GM12878 (cell line): ENCODE measurements around the gene PALS2. TPM values are rescaled to one million over a fixed set of nuclear protein-coding genes. Genes with fewer than 3 reads are reported as not detected.
A peak's percentile ranks its signal among the peaks of the same experiment; 100 is the strongest.

Experiments used
- ATAC-seq: fragments of 200-7000 bp; cut with Tn5 transposase; 3 replicates; pipeline ENCODE4 v1.9.1; 2020; ENCODE audit warnings: mild to moderate bottlenecking, moderate library complexity
- BruUV-seq: library from RNA; stranded (reverse); fragments of 400-500 nt; replicated peaks from 2 replicates; lab custom pipeline; 2021; lab: Mats Ljungman, UMichigan
- CTCF ChIA-PET: fragments of 300-600 bp; sonication (Branson Sonifier 250); formaldehyde crosslinking; extraction: SDS; loops from one replicate; lab custom pipeline; 2021; ENCODE audit warnings: inconsistent platforms; lab: Yijun Ruan, JAX
- POLR2A ChIA-PET: fragments of 350-600 bp; formaldehyde crosslinking; extraction: SDS; loops from one replicate; lab custom pipeline; 2021; ENCODE audit warnings: inconsistent platforms; lab: Charles Lee
- RAD21 ChIA-PET: fragments of 300-600 bp; sonication (Branson Sonifier 250); formaldehyde crosslinking; loops from one replicate; lab custom pipeline; 2023; ENCODE audit warnings: antibody characterized with exemption; ENCODE audit not compliant: unreplicated experiment; lab: Charles Lee
- SMC1A ChIA-PET: fragments of 300-600 bp; sonication (Branson Sonifier 250); formaldehyde crosslinking; loops from one replicate; lab custom pipeline; 2023; ENCODE audit not compliant: unreplicated experiment, uncharacterized antibody; lab: Charles Lee
- DNase-seq: peaks from one replicate; pipeline ENCODE4 v3.0.0-alpha.2; 2011; ENCODE audit warnings: low read depth, low spot score
- FAIRE-seq: peaks from 3 replicates; lab custom pipeline; 2011; peaks lifted over from hg19 to GRCh38; lab: Jason Lieb, UNC
- H2AFZ ChIP-seq: 2 replicates; pipeline ENCODE4 v1.6.0; 2011; ENCODE audit warnings: low read depth, low read length, control low read depth; ENCODE audit not compliant: control insufficient read depth
- H3K27ac ChIP-seq: 2 replicates; pipeline ENCODE4 v1.5.1; 2011; ENCODE audit warnings: control low read depth; ENCODE audit not compliant: control insufficient read depth, insufficient read depth
- H3K27me3 ChIP-seq, 2 experiments: replicated peaks in 1 of 2; 2 replicates each; pipeline versions ENCODE4 v1.6.0 to v1.6.1; 2011; ENCODE audit warnings: low read length in 1 of 2; ENCODE audit not compliant: control insufficient read depth in 2 of 2, insufficient read depth in 2 of 2
- H3K36me3 ChIP-seq, 2 experiments: 2 replicates each; pipeline ENCODE4 v1.5.1; 2011; ENCODE audit warnings: low read length in 1 of 2; ENCODE audit not compliant: control insufficient read depth in 2 of 2, insufficient read depth in 2 of 2
- H3K4me1 ChIP-seq: 2 replicates; pipeline ENCODE4 v1.6.1; 2011; ENCODE audit warnings: mild to moderate bottlenecking, low read length, moderate library complexity, mixed read lengths; ENCODE audit not compliant: control insufficient read depth, insufficient read depth
- H3K4me2 ChIP-seq: 2 replicates; pipeline ENCODE4 v1.6.0; 2011; ENCODE audit warnings: control low read depth; ENCODE audit not compliant: control insufficient read depth, insufficient read depth
- H3K4me3 ChIP-seq: fragments of 200-600 bp; sonication (generic); 2 replicates; pipeline ENCODE4 v1.5.1; 2016
- H3K79me2 ChIP-seq: 2 replicates; pipeline ENCODE4 v1.6.0; 2011; ENCODE audit warnings: low read length; ENCODE audit not compliant: control insufficient read depth, insufficient read depth
- H3K9ac ChIP-seq: 2 replicates; pipeline ENCODE4 v1.8.0; 2011; ENCODE audit warnings: low read length, control low read depth, mixed read lengths; ENCODE audit not compliant: control insufficient read depth, insufficient read depth
- H3K9me3 ChIP-seq: replicated peaks from 3 replicates; pipeline ENCODE4 v1.5.1; 2011; ENCODE audit warnings: mild to moderate bottlenecking, low read length; ENCODE audit not compliant: control insufficient read depth, insufficient read depth
- H4K20me1 ChIP-seq: 2 replicates; pipeline ENCODE4 v1.6.0; 2011; ENCODE audit not compliant: control insufficient read depth, insufficient read depth
- CHD2 ChIP-seq: IDR thresholded peaks from 2 replicates; pipeline ENCODE4 v1.6.1; 2011; ENCODE audit warnings: low read depth, low read length, improper control_type of control experiment, borderline replicate concordance
- FOS ChIP-seq: IDR thresholded peaks from 3 replicates; pipeline ENCODE4 v1.6.1; 2011; ENCODE audit warnings: borderline replicate concordance; ENCODE audit not compliant: insufficient read length; ENCODE audit errors: extremely low read depth
- IRF4 ChIP-seq: IDR thresholded peaks from 2 replicates; pipeline ENCODE4 v1.6.1; 2011; ENCODE audit warnings: low read depth, low read length
- KDM1A ChIP-seq: fragments of 200-600 bp; sonication (generic); IDR thresholded peaks from 2 replicates; pipeline ENCODE4 v1.6.1; 2016; ENCODE audit warnings: borderline replicate concordance
- POU2F2 ChIP-seq: IDR thresholded peaks from 3 replicates; pipeline ENCODE4 v1.6.1; 2011; ENCODE audit warnings: low read depth, mild to moderate bottlenecking, low read length, borderline replicate concordance
- RAD21 ChIP-seq: IDR thresholded peaks from 2 replicates; pipeline ENCODE4 v1.6.1; 2011; ENCODE audit warnings: mild to moderate bottlenecking, low read depth, low read length, moderate library complexity; ENCODE audit not compliant: insufficient read depth
- SMC3 ChIP-seq: IDR thresholded peaks from 2 replicates; pipeline ENCODE4 v1.6.1; 2011; ENCODE audit warnings: low read length, improper control_type of control experiment, borderline replicate concordance
- TBL1XR1 ChIP-seq: IDR thresholded peaks from 2 replicates; pipeline ENCODE4 v1.6.1; 2012; ENCODE audit warnings: low read depth, low read length, improper control_type of control experiment
- YY1 ChIP-seq: IDR thresholded peaks from 2 replicates; pipeline ENCODE4 v1.6.1; 2011; ENCODE audit warnings: low read depth, mild to moderate bottlenecking, low read length
- WGBS: methylation state at CpG from one replicate; pipeline ENCODE4 v1.1.6; 2016; ENCODE audit warnings: low lambda C conversion rate; ENCODE audit not compliant: insufficient replicate concordance, insufficient coverage; ENCODE audit errors: missing lambda C conversion rate; 5-methylcytosine and 5-hydroxymethylcytosine counted together
- in situ Hi-C: fragments of 300-500 bp; cut with MboI; formaldehyde crosslinking; loops from 9 replicates; pipeline ENCODE4 v1.14.3; 2018; ENCODE audit warnings: mixed read lengths
- intact Hi-C: fragments of 100-400 bp; cut with micrococcal nuclease; formaldehyde crosslinking; loops from one replicate; pipeline ENCODE4 v1.14.2; 2022; ENCODE audit not compliant: unreplicated experiment
- polyA plus RNA-seq, 11 experiments: library from polyadenylated mRNA; depleted of rRNA in 4 of 11; unstranded in 6 of 11; stranded (reverse) in 5 of 11; fragments of >200 nt; fragmentation: Nextera tagmentation in 4 of 11; fragmentation: Illumina TruSeq in 1 of 11; extraction: Ambion mirVana in 4 of 11; extraction: Trizol in 1 of 11; gene quantifications; 1 replicate in 1 of 11; 2 replicates in 10 of 11; pipeline versions ENCODE4 v1.2.1 to v1.2.3, GENCODE V29; 2011 to 2016; ENCODE audit warnings: inconsistent platforms in 2 of 11, missing spikeins in 2 of 11, low read depth in 1 of 11
- total RNA-seq, 4 experiments: library from RNA; depleted of rRNA in 3 of 4; stranded (reverse); fragments of >200 nt in 3 of 4; fragmentation: Illumina TruSeq in 1 of 4; extraction: Trizol in 1 of 4; gene quantifications; 2 replicates each; pipeline versions ENCODE4 v1.2.1 to v1.2.3, GENCODE V29; 2013 to 2021
- TF ChIP-seq, protein P1 (sequence below): IDR thresholded peaks from 2 replicates; pipeline ENCODE4 v1.6.1; 2011; ENCODE audit warnings: borderline replicate concordance, low read depth, mild to moderate bottlenecking, moderate library complexity, mixed read lengths, low read length; ENCODE audit not compliant: insufficient read depth; ENCODE audit errors: extremely low read length
- TF ChIP-seq, protein P2 (sequence below): fragments of 450-650 bp; formaldehyde crosslinking; IDR thresholded peaks from 2 replicates; pipeline ENCODE4 v1.5.0; 2022; ENCODE audit warnings: mild to moderate bottlenecking, missing genetic modification characterization
- TF ChIP-seq, protein P3 (sequence below): fragments of 450-650 bp; IDR thresholded peaks from 2 replicates; pipeline ENCODE4 v1.6.1; 2017; ENCODE audit warnings: borderline replicate concordance
- TF ChIP-seq, protein P4 (sequence below): IDR thresholded peaks from 2 replicates; pipeline ENCODE4 v1.6.1; 2012; ENCODE audit warnings: low read depth, low read length, improper control_type of control experiment

PALS2 gene
- total and polyA plus RNA-seq, 10 of the 15 experiments (the other 5 are each of a cell fraction or from before 2014, with no cell fraction given) = 10.7 to 53.5 (median 20.1) TPM

DNA sequence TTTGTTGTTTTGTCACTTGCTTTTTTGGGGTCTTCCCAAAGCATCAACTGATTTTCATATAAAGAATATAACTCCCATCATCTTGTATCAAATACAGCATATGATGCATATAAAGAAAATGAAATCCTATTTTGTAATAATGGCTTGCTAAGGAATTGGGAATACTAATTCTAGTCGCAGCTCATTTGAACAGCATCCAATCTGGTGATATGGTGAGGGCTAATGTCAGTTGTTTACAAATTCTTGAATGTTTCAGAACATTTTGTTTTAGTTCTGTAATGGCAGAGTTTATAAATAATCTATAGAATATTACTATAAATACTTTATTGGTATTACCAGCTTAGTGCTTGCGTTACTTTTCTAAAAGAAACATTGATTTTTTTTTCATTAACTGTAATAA lies 8.9 kb downstream of the PALS2 start (continued):
- TF ChIP-seq, protein P1, sequence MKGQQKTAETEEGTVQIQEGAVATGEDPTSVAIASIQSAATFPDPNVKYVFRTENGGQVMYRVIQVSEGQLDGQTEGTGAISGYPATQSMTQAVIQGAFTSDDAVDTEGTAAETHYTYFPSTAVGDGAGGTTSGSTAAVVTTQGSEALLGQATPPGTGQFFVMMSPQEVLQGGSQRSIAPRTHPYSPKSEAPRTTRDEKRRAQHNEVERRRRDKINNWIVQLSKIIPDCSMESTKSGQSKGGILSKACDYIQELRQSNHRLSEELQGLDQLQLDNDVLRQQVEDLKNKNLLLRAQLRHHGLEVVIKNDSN = no peak

GRCh38 chr7:24587853-24588252 lies 14.6 kb downstream of the PALS2 start:
- intact Hi-C loops (loop anchor here (1.0 to 5.0 kb wide), 9 partner anchors 12 to 725 kb away; partner anchors contain the start of gene PALS2), in situ Hi-C loops (no loop called here)
- no peaks in the 10 kb centered on the region for H3K36me3 ChIP-seq
- H3K79me2 ChIP-seq = peaks cover 60% of the 10 kb centered on the region
- H4K20me1 ChIP-seq = no peaks in the 10 kb centered on the region
- H3K4me3 ChIP-seq = peak overlapping the region; percentile 18; the same call in 1 of the 2 replicates
- no peak overlapping the region for H3K9ac ChIP-seq
- ChIA-PET SMC1A (interaction anchor here (0.5 to 10.2 kb wide), 10 partner anchors 8 to 298 kb away, joined by 3 to 82 read pairs (median 4); partner anchors contain the start of gene PALS2), RAD21 (interaction anchor here (0.7 to 2.2 kb wide), 8 partner anchors 10 to 891 kb away, joined by 3 to 14 read pairs (median 3); no protein-coding TSS in a partner anchor), CTCF (interaction anchor here (0.8 to 11.2 kb wide), 17 partner anchors 8 to 724 kb away, joined by 3 to 147 read pairs (median 5); partner anchors contain the start of gene PALS2), POLR2A (no interaction called here)
- 67% methylated on average over 3 of the region's 3 CpGs for WGBS
- H3K27ac ChIP-seq = peak overlapping the region; percentile 30
- peaks cover 24% of the 10 kb centered on the region for H3K4me1 ChIP-seq
- H3K4me2 ChIP-seq = peak overlapping the region; percentile 68; the same call in 1 of the 2 replicates
- FAIRE-seq = peak; percentile 70
- no peaks in the 10 kb centered on the region for H3K27me3 ChIP-seq
- peak overlapping the region; percentile 11 for H2AFZ ChIP-seq
- no peaks in the 10 kb centered on the region; the same call in 1 of the 3 replicates for H3K9me3 ChIP-seq
- ATAC-seq = peak; percentile 92
- DNase-seq = no peak
- no TSS peak for BruUV-seq
- TF ChIP-seq CHD2 = no peak
- TF ChIP-seq, protein P2, sequence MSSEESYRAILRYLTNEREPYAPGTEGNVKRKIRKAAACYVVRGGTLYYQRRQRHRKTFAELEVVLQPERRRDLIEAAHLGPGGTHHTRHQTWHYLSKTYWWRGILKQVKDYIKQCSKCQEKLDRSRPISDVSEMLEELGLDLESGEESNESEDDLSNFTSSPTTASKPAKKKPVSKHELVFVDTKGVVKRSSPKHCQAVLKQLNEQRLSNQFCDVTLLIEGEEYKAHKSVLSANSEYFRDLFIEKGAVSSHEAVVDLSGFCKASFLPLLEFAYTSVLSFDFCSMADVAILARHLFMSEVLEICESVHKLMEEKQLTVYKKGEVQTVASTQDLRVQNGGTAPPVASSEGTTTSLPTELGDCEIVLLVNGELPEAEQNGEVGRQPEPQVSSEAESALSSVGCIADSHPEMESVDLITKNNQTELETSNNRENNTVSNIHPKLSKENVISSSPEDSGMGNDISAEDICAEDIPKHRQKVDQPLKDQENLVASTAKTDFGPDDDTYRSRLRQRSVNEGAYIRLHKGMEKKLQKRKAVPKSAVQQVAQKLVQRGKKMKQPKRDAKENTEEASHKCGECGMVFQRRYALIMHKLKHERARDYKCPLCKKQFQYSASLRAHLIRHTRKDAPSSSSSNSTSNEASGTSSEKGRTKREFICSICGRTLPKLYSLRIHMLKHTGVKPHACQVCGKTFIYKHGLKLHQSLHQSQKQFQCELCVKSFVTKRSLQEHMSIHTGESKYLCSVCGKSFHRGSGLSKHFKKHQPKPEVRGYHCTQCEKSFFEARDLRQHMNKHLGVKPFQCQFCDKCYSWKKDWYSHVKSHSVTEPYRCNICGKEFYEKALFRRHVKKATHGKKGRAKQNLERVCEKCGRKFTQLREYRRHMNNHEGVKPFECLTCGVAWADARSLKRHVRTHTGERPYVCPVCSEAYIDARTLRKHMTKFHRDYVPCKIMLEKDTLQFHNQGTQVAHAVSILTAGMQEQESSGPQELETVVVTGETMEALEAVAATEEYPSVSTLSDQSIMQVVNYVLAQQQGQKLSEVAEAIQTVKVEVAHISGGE = no peak
- 0 out of 3 replicates have a peak, but pooled peaks have one; percentile 14 for TF ChIP-seq POU2F2
- TF ChIP-seq, protein P3, sequence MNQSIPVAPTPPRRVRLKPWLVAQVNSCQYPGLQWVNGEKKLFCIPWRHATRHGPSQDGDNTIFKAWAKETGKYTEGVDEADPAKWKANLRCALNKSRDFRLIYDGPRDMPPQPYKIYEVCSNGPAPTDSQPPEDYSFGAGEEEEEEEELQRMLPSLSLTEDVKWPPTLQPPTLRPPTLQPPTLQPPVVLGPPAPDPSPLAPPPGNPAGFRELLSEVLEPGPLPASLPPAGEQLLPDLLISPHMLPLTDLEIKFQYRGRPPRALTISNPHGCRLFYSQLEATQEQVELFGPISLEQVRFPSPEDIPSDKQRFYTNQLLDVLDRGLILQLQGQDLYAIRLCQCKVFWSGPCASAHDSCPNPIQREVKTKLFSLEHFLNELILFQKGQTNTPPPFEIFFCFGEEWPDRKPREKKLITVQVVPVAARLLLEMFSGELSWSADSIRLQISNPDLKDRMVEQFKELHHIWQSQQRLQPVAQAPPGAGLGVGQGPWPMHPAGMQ = no peak
- peak; percentile 90 for TF ChIP-seq YY1
- TF ChIP-seq TBL1XR1 = no peak
- TF ChIP-seq, protein P4, sequence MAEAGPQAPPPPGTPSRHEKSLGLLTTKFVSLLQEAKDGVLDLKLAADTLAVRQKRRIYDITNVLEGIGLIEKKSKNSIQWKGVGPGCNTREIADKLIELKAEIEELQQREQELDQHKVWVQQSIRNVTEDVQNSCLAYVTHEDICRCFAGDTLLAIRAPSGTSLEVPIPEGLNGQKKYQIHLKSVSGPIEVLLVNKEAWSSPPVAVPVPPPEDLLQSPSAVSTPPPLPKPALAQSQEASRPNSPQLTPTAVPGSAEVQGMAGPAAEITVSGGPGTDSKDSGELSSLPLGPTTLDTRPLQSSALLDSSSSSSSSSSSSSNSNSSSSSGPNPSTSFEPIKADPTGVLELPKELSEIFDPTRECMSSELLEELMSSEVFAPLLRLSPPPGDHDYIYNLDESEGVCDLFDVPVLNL = no peak
- no peak for TF ChIP-seq FOS
- no peak for TF ChIP-seq KDM1A
- TF ChIP-seq SMC3 = peak; percentile 58; the same call in 1 of the 2 replicates
- no peak for TF ChIP-seq IRF4
- peak; percentile 91 for TF ChIP-seq RAD21
